Kidney tubule cell (primary cell): ENCODE data around the gene NAALADL1.
"Not testable (repeated sequence)": the region's sequence is repeated elsewhere in the genome, so short reads cannot be mapped to it uniquely, and the experiment has no call there.

Source experiments
- DNase-seq: peaks from one replicate; pipeline ENCODE4 v3.0.0-alpha.2; 2018; ENCODE audit warnings: low spot score

Gene NAALADL1

GRCh38 chr11:65013888-65014725, 44.2 kb downstream of the NAALADL1 start, which contains the start of gene ARL2:
Gene ARL2, plus strand, starts transcription at chr11:65014160. Its CDS starts 48 bp downstream, at chr11:65014208.
- DNase-seq, result peak; percentile 86

GRCh38 chr11:65013130-65013887, 45.0 kb downstream of the NAALADL1 start:
- DNase-seq, result peak; percentile 89

- DNase-seq, result no peak
Measured at GRCh38 chr11:65008873-65009272, 49.5 kb downstream of the NAALADL1 start.

DNA sequence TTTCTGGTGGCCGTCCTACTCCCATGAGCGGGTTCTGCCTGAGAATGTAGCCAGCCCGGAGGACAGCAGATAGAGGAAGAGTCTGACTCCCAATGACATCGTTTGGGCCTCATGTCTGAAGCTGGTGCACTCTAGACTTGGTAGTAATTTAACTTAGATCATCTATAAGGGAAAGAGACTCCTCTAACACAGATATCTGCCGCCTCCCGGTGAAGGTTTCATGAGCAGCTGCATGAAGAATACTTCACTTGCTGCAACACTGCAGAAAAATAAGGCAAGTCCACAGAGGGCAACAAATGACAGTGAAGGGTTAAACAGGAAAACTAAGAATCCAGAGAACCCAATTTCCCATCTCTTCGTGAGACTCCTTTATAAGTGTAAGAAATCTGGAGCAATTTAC, 50.3 kb downstream of the NAALADL1 start:
- DNase-seq, result no peak

GRCh38 chr11:65003968-65004367, 54.4 kb downstream of the NAALADL1 start:
- DNase-seq, result not testable (repeated sequence)

DNA sequence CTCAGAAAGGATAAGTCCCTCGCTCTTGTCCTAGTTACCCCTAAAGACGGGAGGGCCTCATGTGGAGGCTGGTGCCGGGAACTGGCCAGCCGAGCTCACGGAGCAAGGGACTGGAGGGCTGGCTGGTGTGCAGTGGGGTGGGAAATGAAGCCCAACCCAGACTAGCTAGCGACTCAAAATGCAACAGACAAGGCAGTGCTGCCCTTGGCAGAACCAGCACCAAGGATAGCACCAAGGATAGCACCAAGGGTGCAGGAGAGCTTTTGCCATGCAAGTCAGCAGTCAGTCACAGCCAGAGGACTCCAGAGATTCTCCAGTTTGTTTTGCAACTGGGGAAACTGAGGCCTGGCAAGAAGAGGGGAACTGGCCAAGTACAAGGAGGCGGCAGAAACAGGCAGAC, 55.1 kb downstream of the NAALADL1 start:
- DNase-seq, result peak; percentile 18

GRCh38 chr11:65002706-65003105, 55.6 kb downstream of the NAALADL1 start:
- no peak for DNase-seq

DNA sequence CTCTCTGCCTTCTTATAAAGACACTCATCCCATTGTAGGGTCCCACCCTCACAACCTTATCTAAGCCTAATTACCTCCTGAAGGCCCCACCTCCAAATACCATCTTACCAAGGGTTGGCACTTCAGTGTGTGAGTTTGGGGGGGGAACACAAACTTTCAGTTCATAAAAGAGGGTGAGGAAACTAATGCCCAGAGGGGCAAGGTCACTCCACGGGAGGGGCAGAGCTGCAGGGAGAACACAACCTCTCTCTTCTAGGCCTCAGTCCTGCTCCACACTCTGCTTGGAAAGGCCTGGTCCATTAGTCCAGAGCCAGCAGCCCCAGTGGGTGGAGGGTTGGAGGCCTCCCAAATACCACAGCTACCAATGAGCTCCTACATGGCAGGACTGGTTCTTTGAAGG, 58.9 kb downstream of the NAALADL1 start:
- DNase-seq, result no peak

- DNase-seq, result peak; percentile 70
Measured at GRCh38 chr11:64998690-64999431, 59.5 kb downstream of the NAALADL1 start.

DNA sequence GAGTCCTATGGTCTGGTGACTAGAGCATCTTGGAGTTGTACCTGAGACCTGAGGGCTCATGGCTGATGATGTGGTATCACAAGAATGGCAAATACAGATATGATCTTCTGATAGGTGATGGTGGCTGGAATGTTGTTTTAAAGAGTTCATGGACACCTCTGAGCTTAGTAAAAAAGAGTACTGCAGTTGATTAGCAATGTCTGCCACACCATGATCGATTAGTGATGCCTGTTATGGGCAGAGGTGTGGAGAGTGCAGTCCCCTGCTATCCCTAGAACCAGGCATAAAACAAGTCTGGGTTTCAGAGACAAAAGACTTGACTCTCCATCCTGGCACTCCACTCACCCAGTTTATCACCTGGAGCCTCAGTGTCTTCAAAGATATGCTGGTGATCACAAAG, 60.2 kb downstream of the NAALADL1 start:
- DNase-seq, result peak; percentile 42

- DNase-seq, result peak; percentile 82
Measured at GRCh38 chr11:64996710-64997380, 61.5 kb downstream of the NAALADL1 start, which contains the start of gene BATF2. Gene BATF2, minus strand, starts transcription at chr11:64996971. Its CDS starts 57 bp downstream, at chr11:64996914.

GRCh38 chr11:64996327-64996709, 62.0 kb downstream of the NAALADL1 start:
- no peak for DNase-seq
